ENCODE measurements around the gene SLC23A2. TPM values are rescaled to one million over a fixed set of nuclear protein-coding genes. Genes with fewer than 3 reads are reported as not detected.
A peak's percentile ranks its signal among the peaks of the same experiment; 100 is the strongest.
"Not testable (repeated sequence)": the region's sequence is repeated elsewhere in the genome, so short reads cannot be mapped to it uniquely, and the experiment has no call there.

Gene SLC23A2
- total RNA-seq, 6 experiments from 2014 or later, result 23.4 to 41.1 (median 30.5) TPM

- Histone ChIP-seq H3K4me3 (no peak overlapping the region), H3K9me3 (no peaks in the 10 kb centered on the region), H3K36me3 (peaks cover 0 to 39% (median 8%) of the 10 kb centered on the region in 4 donors), H3K27ac (no peak overlapping the region), H3K4me1 (peaks cover 0 to 16% (median 7%) of the 10 kb centered on the region in 4 donors), H3K27me3 (no peaks in the 10 kb centered on the region)
- TF ChIP-seq CTCF (IDR thresholded peaks at IDR 0.05) (no peak), POLR2A (IDR thresholded peaks at IDR 0.05) (no peak)
- intact Hi-C loops (cut with DNase I), result no loop called here
- 82% methylated on average over 2 of the region's 4 CpGs for WGBS (ENCODE audit: insufficient coverage, low coverage, low lambda C conversion rate, missing lambda C conversion rate)
- no peak for ATAC-seq
- DNase-seq, result no peak
Observed at GRCh38 chr20:4854561-4854901, 146.8 kb downstream of the SLC23A2 start.

GRCh38 chr20:4853757-4854560 lies 147.4 kb downstream of the SLC23A2 start:
- intact Hi-C loops (cut with DNase I), result no loop called here
- TF ChIP-seq CTCF (IDR thresholded peaks at IDR 0.05) (no peak), POLR2A (IDR thresholded peaks at IDR 0.05) (no peak)
- no peaks in the 10 kb centered on the region for H3K27me3 ChIP-seq
- no peaks in the 10 kb centered on the region for H3K9me3 ChIP-seq
- WGBS (ENCODE audit: insufficient coverage, low coverage, low lambda C conversion rate, missing lambda C conversion rate), result 81% methylated on average over 7 of the region's 9 CpGs
- no peak overlapping the region for H3K4me3 ChIP-seq
- H3K27ac ChIP-seq, result no peak overlapping the region
- ATAC-seq (no peak), DNase-seq (no peak)
- peaks cover 0 to 16% (median 7%) of the 10 kb centered on the region in 4 donors for H3K4me1 ChIP-seq
- peaks cover 0 to 34% (median 5%) of the 10 kb centered on the region in 4 donors for H3K36me3 ChIP-seq

GRCh38 chr20:4853004-4853403 lies 148.3 kb downstream of the SLC23A2 start:
- Histone ChIP-seq H3K9me3 (no peaks in the 10 kb centered on the region), H3K36me3 (peaks cover 0 to 25% (median 2%) of the 10 kb centered on the region in 4 donors), H3K4me3 (no peak overlapping the region), H3K4me1 (peaks cover 0 to 16% (median 7%) of the 10 kb centered on the region in 4 donors), H3K27me3 (no peaks in the 10 kb centered on the region), H3K27ac (no peak overlapping the region)
- no peak for TF ChIP-seq CTCF (IDR thresholded peaks at IDR 0.05)
- no peak for TF ChIP-seq POLR2A (IDR thresholded peaks at IDR 0.05)
- ATAC-seq, result no peak
- intact Hi-C loops (cut with DNase I), result no loop called here
- 51% methylated on average over 2 of the region's 15 CpGs for WGBS (ENCODE audit: insufficient coverage, low coverage, low lambda C conversion rate, missing lambda C conversion rate)
- DNase-seq, result no peak

GRCh38 chr20:4850960-4851359 lies 150.3 kb downstream of the SLC23A2 start:
- Histone ChIP-seq H3K36me3 (peaks cover 0 to 7% (median 1%) of the 10 kb centered on the region in 4 donors), H3K4me1 (peaks cover 0 to 11% (median 3%) of the 10 kb centered on the region in 4 donors), H3K27me3 (no peaks in the 10 kb centered on the region), H3K4me3 (no peak overlapping the region), H3K27ac (no peak overlapping the region), H3K9me3 (no peaks in the 10 kb centered on the region)
- DNase-seq, result no peak
- 94% methylated on average over 2 of the region's 5 CpGs for WGBS (ENCODE audit: insufficient coverage, low coverage, low lambda C conversion rate, missing lambda C conversion rate)
- TF ChIP-seq CTCF (IDR thresholded peaks at IDR 0.05) (no peak), POLR2A (IDR thresholded peaks at IDR 0.05) (no peak)
- ATAC-seq, result no peak
- intact Hi-C loops (cut with DNase I), result no loop called here

GRCh38 chr20:4848829-4849228 lies 152.5 kb downstream of the SLC23A2 start:
- DNase-seq (peak in 1 of 3 donors; percentile 41), ATAC-seq (peak in 3 of 4 donors; percentile 44 to 54 (median 48))
- H3K4me3 ChIP-seq; H3K27me3 ChIP-seq; H3K27ac ChIP-seq; H3K9me3 ChIP-seq; intact Hi-C loops (cut with DNase I); H3K4me1 ChIP-seq; H3K36me3 ChIP-seq: not testable (repeated sequence)
- 66% methylated on average over 3 of the region's 3 CpGs for WGBS (ENCODE audit: insufficient coverage, low coverage, low lambda C conversion rate, missing lambda C conversion rate)
